ENCODE results near the gene ATM.

ATM gene

GRCh38 chr11:108241330-108242037 is 18.6 kb downstream of the ATM start:
- TF ChIP-seq ZNF70 (CRISPR knock-in tag; IDR thresholded peaks at IDR 0.05) (no peak), ISL1 (CRISPR knock-in tag; IDR thresholded peaks at IDR 0.05) (no peak), CREB5 (CRISPR knock-in tag; IDR thresholded peaks at IDR 0.05; ENCODE audit: low read depth) (no peak), TOX (CRISPR knock-in tag; IDR thresholded peaks at IDR 0.05; ENCODE audit: borderline replicate concordance) (no peak), SNAI2 (CRISPR knock-in tag; IDR thresholded peaks at IDR 0.05) (no peak), CSDC2 (CRISPR knock-in tag; IDR thresholded peaks at IDR 0.05) (no peak), POU6F1 (CRISPR knock-in tag; IDR thresholded peaks at IDR 0.05; ENCODE audit: borderline replicate concordance, low read depth) (no peak), PPARA (CRISPR knock-in tag; IDR thresholded peaks at IDR 0.05; ENCODE audit: borderline replicate concordance) (no peak), TSHZ2 (CRISPR knock-in tag; IDR thresholded peaks at IDR 0.05) (no peak), ESRRG (CRISPR knock-in tag; IDR thresholded peaks at IDR 0.05) (no peak), PATZ1 (CRISPR knock-in tag; IDR thresholded peaks at IDR 0.05; ENCODE audit: borderline replicate concordance) (no peak), ARNTL (CRISPR knock-in tag; IDR thresholded peaks at IDR 0.05; ENCODE audit: borderline replicate concordance, low read depth) (no peak), RARB (CRISPR knock-in tag; IDR thresholded peaks at IDR 0.05) (no peak), ZC3H10 (CRISPR knock-in tag; IDR thresholded peaks at IDR 0.05) (no peak)
- ATAC-seq: no peak

GRCh38 chr11:108242422-108242821 is 19.6 kb downstream of the ATM start:
- ATAC-seq: no peak
- TF ChIP-seq BACH2 (CRISPR knock-in tag; IDR thresholded peaks at IDR 0.05; ENCODE audit: borderline replicate concordance) (no peak), PPARA (CRISPR knock-in tag; IDR thresholded peaks at IDR 0.05; ENCODE audit: borderline replicate concordance) (no peak), POU6F1 (CRISPR knock-in tag; IDR thresholded peaks at IDR 0.05; ENCODE audit: borderline replicate concordance, low read depth) (no peak), CSDC2 (CRISPR knock-in tag; IDR thresholded peaks at IDR 0.05) (no peak), ZFP30 (CRISPR knock-in tag; IDR thresholded peaks at IDR 0.05) (no peak), ZNF565 (CRISPR knock-in tag; conservative IDR thresholded peaks at IDR 0.05; ENCODE audit: low read depth) (no peak), ZFP3 (CRISPR knock-in tag; IDR thresholded peaks at IDR 0.05) (no peak), OSR1 (CRISPR knock-in tag; IDR thresholded peaks at IDR 0.05) (no peak), ISL1 (CRISPR knock-in tag; IDR thresholded peaks at IDR 0.05) (no peak), RARB (CRISPR knock-in tag; IDR thresholded peaks at IDR 0.05) (no peak), TSHZ2 (CRISPR knock-in tag; IDR thresholded peaks at IDR 0.05) (no peak), TCF4 (CRISPR knock-in tag; IDR thresholded peaks at IDR 0.05; ENCODE audit: borderline replicate concordance) (no peak), ZNF70 (CRISPR knock-in tag; IDR thresholded peaks at IDR 0.05) (no peak), SNAI2 (CRISPR knock-in tag; IDR thresholded peaks at IDR 0.05) (no peak), ZC3H10 (CRISPR knock-in tag; IDR thresholded peaks at IDR 0.05) (no peak), TOX (CRISPR knock-in tag; IDR thresholded peaks at IDR 0.05; ENCODE audit: borderline replicate concordance) (no peak), PATZ1 (CRISPR knock-in tag; IDR thresholded peaks at IDR 0.05; ENCODE audit: borderline replicate concordance) (no peak)

All from SK-N-SH treated with all-trans-retinoic acid at 6 μM for 48 hours (cell line).